ENCODE results near the gene LSM4.

GRCh38 chr19:18308051-18308947, 14.6 kb downstream of the LSM4 start:
- TF ChIP-seq ZNF280B (CRISPR knock-in tag; IDR thresholded peaks at IDR 0.05; ENCODE audit: borderline replicate concordance) (no peak), ZNF567 (CRISPR knock-in tag; IDR thresholded peaks at IDR 0.05; ENCODE audit: borderline replicate concordance) (no peak), CTCF (CRISPR knock-in tag; IDR thresholded peaks at IDR 0.05) (no peak), SOX5 (CRISPR knock-in tag; IDR thresholded peaks at IDR 0.05; ENCODE audit: borderline replicate concordance) (no peak), TRIM24 (CRISPR knock-in tag; IDR thresholded peaks at IDR 0.05) (no peak), ATF6 (CRISPR knock-in tag; conservative IDR thresholded peaks at IDR 0.05) (no peak), POLR2A (IDR thresholded peaks at IDR 0.05; ENCODE audit: insufficient read depth in 1 of 2, low read depth in 2 of 2, low read length in 2 of 2) (no peak), GFI1 (CRISPR knock-in tag; IDR thresholded peaks at IDR 0.05; ENCODE audit: borderline replicate concordance) (no peak), JUN (CRISPR knock-in tag; IDR thresholded peaks at IDR 0.05) (no peak)
